ENCODE measurements around the gene CHST8. TPM values are rescaled to one million over a fixed set of nuclear protein-coding genes. Genes with fewer than 3 reads are reported as not detected.
"Not testable (repeated sequence)": the region's sequence is repeated elsewhere in the genome, so short reads cannot be mapped to it uniquely, and the experiment has no call there.

CHST8 gene
- total and polyA plus RNA-seq, 4 donors = 0.36 to 1.4 (median 0.96) TPM; not detected in 1

GRCh38 chr19:33590224-33590623, 31.5 kb upstream of the CHST8 start:
- DNase-seq (no peak), ATAC-seq (ENCODE audit: low FRiP score) (no peak)
- WGBS, 2 donors = 45 to 50% methylated on average over 1 of the region's 1 CpG
- Histone ChIP-seq H3K27me3 (ENCODE audit: control insufficient read depth in 1 of 2, insufficient read depth in 2 of 2, low read length in 1 of 2) (no peaks in the 10 kb centered on the region), H3K27ac (ENCODE audit: low read depth in 1 of 2, low read length in 2 of 2) (no peak overlapping the region), H3K9me3 (ENCODE audit: control insufficient read depth, low read length) (peaks cover 8% of the 10 kb centered on the region), H3K4me1 (ENCODE audit: control insufficient read depth in 1 of 2, insufficient read depth in 2 of 2, low read length in 2 of 2) (no peaks in the 10 kb centered on the region), H3K4me3 (ENCODE audit: low read length in 2 of 2) (no peak overlapping the region), H3K36me3 (ENCODE audit: control insufficient read depth in 1 of 2, insufficient read depth in 2 of 2, low read length in 1 of 2) (no peaks in the 10 kb centered on the region)
- intact Hi-C loops (cut with DNase I) = no loop called here

GRCh38 chr19:33595783-33596182, 26.0 kb upstream of the CHST8 start:
- WGBS, 2 donors = 28 to 43% methylated on average over 1 of the region's 1 CpG
- H3K27me3 ChIP-seq (ENCODE audit: control insufficient read depth in 1 of 2, insufficient read depth in 2 of 2, low read length in 1 of 2) = no peaks in the 10 kb centered on the region
- no peak overlapping the region for H3K27ac ChIP-seq (ENCODE audit: low read depth in 1 of 2, low read length in 2 of 2)
- no peak for DNase-seq
- no peaks in the 10 kb centered on the region for H3K36me3 ChIP-seq (ENCODE audit: control insufficient read depth in 1 of 2, insufficient read depth in 2 of 2, low read length in 1 of 2)
- intact Hi-C loops (cut with DNase I) = no loop called here
- ATAC-seq (ENCODE audit: low FRiP score) = no peak
- H3K9me3 ChIP-seq (ENCODE audit: control insufficient read depth, low read length) = peaks cover 7% of the 10 kb centered on the region
- H3K4me3 ChIP-seq (ENCODE audit: low read length in 2 of 2) = no peak overlapping the region
- H3K4me1 ChIP-seq (ENCODE audit: control insufficient read depth in 1 of 2, insufficient read depth in 2 of 2, low read length in 2 of 2) = no peaks in the 10 kb centered on the region

DNA sequence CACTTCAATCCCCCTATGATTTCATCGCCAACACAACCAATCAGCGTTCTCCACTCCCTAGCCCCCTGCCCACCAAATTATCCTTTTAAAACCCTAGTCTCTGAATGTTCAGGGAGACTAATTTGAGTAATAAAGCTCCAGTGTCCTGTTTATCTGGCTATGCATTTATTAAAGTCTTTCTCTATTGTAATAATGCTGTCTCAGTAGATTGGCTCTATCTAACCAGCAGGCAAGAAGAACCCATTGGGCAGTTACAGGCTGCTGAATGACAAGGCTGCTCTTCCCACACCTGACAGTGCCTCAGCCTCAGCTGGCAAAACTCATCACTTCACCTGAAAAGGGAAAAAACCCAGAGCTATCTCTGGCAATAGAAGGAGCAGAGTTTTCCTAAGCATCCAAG, 20.2 kb upstream of the CHST8 start:
- H3K36me3 ChIP-seq (ENCODE audit: control insufficient read depth in 1 of 2, insufficient read depth in 2 of 2, low read length in 1 of 2) = no peaks in the 10 kb centered on the region
- WGBS, 2 donors = 91 to 98% methylated on average over 2 of the region's 2 CpGs
- DNase-seq (no peak), ATAC-seq (ENCODE audit: low FRiP score) (no peak)
- intact Hi-C loops (cut with DNase I) = no loop called here
- H3K27me3 ChIP-seq (ENCODE audit: control insufficient read depth in 1 of 2, insufficient read depth in 2 of 2, low read length in 1 of 2) = peaks cover 0 to 2% of the 10 kb centered on the region in 2 donors
- no peak overlapping the region for H3K4me3 ChIP-seq (ENCODE audit: low read length in 2 of 2)
- H3K9me3 ChIP-seq (ENCODE audit: control insufficient read depth, low read length) = peaks cover 14% of the 10 kb centered on the region
- H3K4me1 ChIP-seq (ENCODE audit: control insufficient read depth in 1 of 2, insufficient read depth in 2 of 2, low read length in 2 of 2) = no peaks in the 10 kb centered on the region
- H3K27ac ChIP-seq (ENCODE audit: low read depth in 1 of 2, low read length in 2 of 2) = no peak overlapping the region

GRCh38 chr19:33602576-33603204, 19.1 kb upstream of the CHST8 start:
- DNase-seq = no peak
- no peak for ATAC-seq (ENCODE audit: low FRiP score)
- no peaks in the 10 kb centered on the region for H3K4me1 ChIP-seq (ENCODE audit: control insufficient read depth in 1 of 2, insufficient read depth in 2 of 2, low read length in 2 of 2)

GRCh38 chr19:33603377-33603776, 18.4 kb upstream of the CHST8 start:
- WGBS, 2 donors = 71 to 73% methylated on average over 6 of the region's 6 CpGs
- H3K36me3 ChIP-seq (ENCODE audit: control insufficient read depth in 1 of 2, insufficient read depth in 2 of 2, low read length in 1 of 2) = no peaks in the 10 kb centered on the region
- no peak for ATAC-seq (ENCODE audit: low FRiP score)
- peaks cover 14% of the 10 kb centered on the region for H3K9me3 ChIP-seq (ENCODE audit: control insufficient read depth, low read length)
- intact Hi-C loops (cut with DNase I) = no loop called here
- no peaks in the 10 kb centered on the region for H3K4me1 ChIP-seq (ENCODE audit: control insufficient read depth in 1 of 2, insufficient read depth in 2 of 2, low read length in 2 of 2)
- DNase-seq = no peak
- peaks cover 0 to 2% of the 10 kb centered on the region in 2 donors for H3K27me3 ChIP-seq (ENCODE audit: control insufficient read depth in 1 of 2, insufficient read depth in 2 of 2, low read length in 1 of 2)
- H3K4me3 ChIP-seq (ENCODE audit: low read length in 2 of 2) = no peak overlapping the region
- H3K27ac ChIP-seq (ENCODE audit: low read depth in 1 of 2, low read length in 2 of 2) = no peak overlapping the region

More at GRCh38 chr19:33602576-33603204, 19.1 kb upstream of the CHST8 start:
- Histone ChIP-seq H3K36me3 (ENCODE audit: control insufficient read depth in 1 of 2, insufficient read depth in 2 of 2, low read length in 1 of 2) (no peaks in the 10 kb centered on the region), H3K9me3 (ENCODE audit: control insufficient read depth, low read length) (peaks cover 14% of the 10 kb centered on the region), H3K27me3 (ENCODE audit: control insufficient read depth in 1 of 2, insufficient read depth in 2 of 2, low read length in 1 of 2) (peaks cover 0 to 2% of the 10 kb centered on the region in 2 donors), H3K27ac (ENCODE audit: low read depth in 1 of 2, low read length in 2 of 2) (no peak overlapping the region), H3K4me3 (ENCODE audit: low read length in 2 of 2) (no peak overlapping the region)
- intact Hi-C loops (cut with DNase I) = no loop called here
- WGBS, 2 donors = 79 to 81% methylated on average over 16 of the region's 16 CpGs

- H3K4me3 ChIP-seq (ENCODE audit: low read length in 2 of 2) = no peak overlapping the region
- no peaks in the 10 kb centered on the region for H3K36me3 ChIP-seq (ENCODE audit: control insufficient read depth in 1 of 2, insufficient read depth in 2 of 2, low read length in 1 of 2)
- no peak overlapping the region for H3K27ac ChIP-seq (ENCODE audit: low read depth in 1 of 2, low read length in 2 of 2)
- no peaks in the 10 kb centered on the region for H3K4me1 ChIP-seq (ENCODE audit: control insufficient read depth in 1 of 2, insufficient read depth in 2 of 2, low read length in 2 of 2)
- ATAC-seq (ENCODE audit: low FRiP score) (no peak), DNase-seq (no peak)
- WGBS, 2 donors = 71 to 76% methylated on average over 5 of the region's 5 CpGs
- peaks cover 14% of the 10 kb centered on the region for H3K9me3 ChIP-seq (ENCODE audit: control insufficient read depth, low read length)
- H3K27me3 ChIP-seq (ENCODE audit: control insufficient read depth in 1 of 2, insufficient read depth in 2 of 2, low read length in 1 of 2) = peaks cover 0 to 2% of the 10 kb centered on the region in 2 donors
- intact Hi-C loops (cut with DNase I) = no loop called here
These were observed 17.1 kb upstream of the CHST8 start for GRCh38 chr19:33604651-33605050.

DNA sequence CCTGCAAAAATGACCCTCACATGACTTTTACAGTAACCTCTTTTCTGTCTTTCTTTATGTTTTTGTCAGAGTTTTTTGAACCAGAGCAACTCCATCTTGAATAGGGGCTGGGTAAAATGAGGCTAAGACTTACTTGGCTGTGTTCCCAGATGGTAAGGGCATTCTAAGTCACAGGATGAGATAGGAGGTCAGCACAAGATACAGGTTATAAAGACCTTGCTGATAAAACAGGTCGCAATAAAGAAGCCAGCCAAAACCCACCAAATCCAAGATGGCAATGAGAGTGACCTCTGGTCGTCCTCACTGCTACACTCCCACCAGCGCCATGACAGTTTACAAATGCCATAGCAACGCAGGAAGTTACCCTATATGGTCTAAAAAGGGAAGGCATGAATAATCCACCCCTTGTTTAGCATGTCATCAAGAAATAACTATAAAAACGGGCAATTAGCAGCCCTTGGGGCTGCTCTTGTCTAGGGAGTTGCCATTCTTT, 15.9 kb upstream of the CHST8 start:
- 47 to 59% methylated on average over 5 of the region's 5 CpGs for WGBS, 2 donors
- H3K36me3 ChIP-seq (ENCODE audit: control insufficient read depth in 1 of 2, insufficient read depth in 2 of 2, low read length in 1 of 2); DNase-seq; ATAC-seq (ENCODE audit: low FRiP score); H3K27ac ChIP-seq (ENCODE audit: low read depth in 1 of 2, low read length in 2 of 2); H3K4me3 ChIP-seq (ENCODE audit: low read length in 2 of 2); H3K27me3 ChIP-seq (ENCODE audit: control insufficient read depth in 1 of 2, insufficient read depth in 2 of 2, low read length in 1 of 2); H3K4me1 ChIP-seq (ENCODE audit: control insufficient read depth in 1 of 2, insufficient read depth in 2 of 2, low read length in 2 of 2); intact Hi-C loops (cut with DNase I): not testable (repeated sequence)
- H3K9me3 ChIP-seq (ENCODE audit: control insufficient read depth, low read length) = peaks cover 16% of the 10 kb centered on the region

DNA sequence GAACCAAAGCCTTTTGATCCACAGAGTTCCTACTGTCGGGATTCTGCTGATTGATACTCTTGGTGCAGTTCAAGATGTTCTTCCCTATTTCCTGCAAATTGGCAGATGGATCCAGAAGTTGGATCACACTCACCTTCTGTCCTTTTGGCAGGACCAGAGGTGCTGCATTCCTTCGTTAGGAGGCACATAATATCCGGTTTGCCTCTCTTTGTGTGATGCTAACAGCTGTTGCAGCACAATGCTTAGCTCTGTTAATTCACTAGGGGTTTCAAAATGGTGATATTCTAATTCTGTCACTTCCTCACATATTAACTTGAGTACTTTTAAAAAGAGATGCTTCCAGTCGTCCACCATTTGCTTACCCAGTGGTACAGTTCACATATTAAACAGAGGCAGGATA, 15.2 kb upstream of the CHST8 start:
- no peak for DNase-seq
- WGBS, 2 donors = 48 to 55% methylated on average over 4 of the region's 4 CpGs
- Histone ChIP-seq H3K27me3 (ENCODE audit: control insufficient read depth in 1 of 2, insufficient read depth in 2 of 2, low read length in 1 of 2) (peaks cover 0 to 2% of the 10 kb centered on the region in 2 donors), H3K4me1 (ENCODE audit: control insufficient read depth in 1 of 2, insufficient read depth in 2 of 2, low read length in 2 of 2) (no peaks in the 10 kb centered on the region), H3K9me3 (ENCODE audit: control insufficient read depth, low read length) (peaks cover 14% of the 10 kb centered on the region), H3K36me3 (ENCODE audit: control insufficient read depth in 1 of 2, insufficient read depth in 2 of 2, low read length in 1 of 2) (no peaks in the 10 kb centered on the region), H3K27ac (ENCODE audit: low read depth in 1 of 2, low read length in 2 of 2) (no peak overlapping the region), H3K4me3 (ENCODE audit: low read length in 2 of 2) (no peak overlapping the region)
- intact Hi-C loops (cut with DNase I) = no loop called here
- no peak for ATAC-seq (ENCODE audit: low FRiP score)

- no peak for DNase-seq
- H3K36me3 ChIP-seq (ENCODE audit: control insufficient read depth in 1 of 2, insufficient read depth in 2 of 2, low read length in 1 of 2) = no peaks in the 10 kb centered on the region
- H3K27ac ChIP-seq (ENCODE audit: low read depth in 1 of 2, low read length in 2 of 2) = no peak overlapping the region
- ATAC-seq (ENCODE audit: low FRiP score) = no peak
- H3K9me3 ChIP-seq (ENCODE audit: control insufficient read depth, low read length) = peaks cover 5% of the 10 kb centered on the region
- intact Hi-C loops (cut with DNase I) = no loop called here
- H3K4me1 ChIP-seq (ENCODE audit: control insufficient read depth in 1 of 2, insufficient read depth in 2 of 2, low read length in 2 of 2) = no peaks in the 10 kb centered on the region
- no peak overlapping the region for H3K4me3 ChIP-seq (ENCODE audit: low read length in 2 of 2)
- 67 to 74% methylated on average over 1 of the region's 1 CpG for WGBS, 2 donors
- peaks cover 0 to 2% of the 10 kb centered on the region in 2 donors for H3K27me3 ChIP-seq (ENCODE audit: control insufficient read depth in 1 of 2, insufficient read depth in 2 of 2, low read length in 1 of 2)
These were observed 12.4 kb upstream of the CHST8 start for GRCh38 chr19:33609353-33609752.
